ENCODE data around the gene IFT43. TPM values are rescaled to one million over a fixed set of nuclear protein-coding genes. Genes with fewer than 3 reads are reported as not detected.

IFT43 gene
- total RNA-seq, 1 experiment from 2014 or later: 17.5 TPM

DNA sequence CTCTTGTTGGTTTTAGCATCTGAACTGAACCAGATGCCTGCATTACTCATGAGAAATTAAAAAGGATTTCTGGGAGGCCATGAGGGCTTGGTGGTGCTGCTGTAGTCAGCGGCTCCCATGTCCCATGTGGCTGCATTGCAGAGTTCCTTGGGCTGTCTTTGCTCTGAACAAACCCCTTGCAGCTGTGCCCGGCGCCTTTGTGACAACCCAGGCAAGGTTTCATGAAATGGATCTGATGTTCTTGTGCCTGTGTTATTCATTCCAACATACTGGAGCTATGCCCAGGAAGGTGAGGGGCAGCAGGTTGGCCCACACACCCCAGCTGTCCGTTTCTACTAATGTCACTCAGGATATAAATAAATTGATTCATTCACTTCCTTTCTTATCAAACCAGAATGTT lies 44.5 kb upstream of the IFT43 start:
- Mint-ChIP-seq H3K4me1 (peaks cover 8% of the 10 kb centered on the region), H3K27me3 (ENCODE audit: low read depth) (no peaks in the 10 kb centered on the region), H3K27ac (no peak overlapping the region; the same call in 1 of the 2 replicates), H3K4me3 (no peak overlapping the region), H3K36me3 (no peaks in the 10 kb centered on the region), H3K9me3 (no peaks in the 10 kb centered on the region)
- ChIA-PET POLR2A (no interaction called here), CTCF (interaction anchor here (1.0 to 2.7 kb wide), 2 partner anchors 34 to 232 kb away, joined by 3 to 11 read pairs; no protein-coding TSS in a partner anchor)
- DNase-seq (ENCODE audit: low spot score) (no peak), ATAC-seq (no peak)
- TF ChIP-seq, protein P1, sequence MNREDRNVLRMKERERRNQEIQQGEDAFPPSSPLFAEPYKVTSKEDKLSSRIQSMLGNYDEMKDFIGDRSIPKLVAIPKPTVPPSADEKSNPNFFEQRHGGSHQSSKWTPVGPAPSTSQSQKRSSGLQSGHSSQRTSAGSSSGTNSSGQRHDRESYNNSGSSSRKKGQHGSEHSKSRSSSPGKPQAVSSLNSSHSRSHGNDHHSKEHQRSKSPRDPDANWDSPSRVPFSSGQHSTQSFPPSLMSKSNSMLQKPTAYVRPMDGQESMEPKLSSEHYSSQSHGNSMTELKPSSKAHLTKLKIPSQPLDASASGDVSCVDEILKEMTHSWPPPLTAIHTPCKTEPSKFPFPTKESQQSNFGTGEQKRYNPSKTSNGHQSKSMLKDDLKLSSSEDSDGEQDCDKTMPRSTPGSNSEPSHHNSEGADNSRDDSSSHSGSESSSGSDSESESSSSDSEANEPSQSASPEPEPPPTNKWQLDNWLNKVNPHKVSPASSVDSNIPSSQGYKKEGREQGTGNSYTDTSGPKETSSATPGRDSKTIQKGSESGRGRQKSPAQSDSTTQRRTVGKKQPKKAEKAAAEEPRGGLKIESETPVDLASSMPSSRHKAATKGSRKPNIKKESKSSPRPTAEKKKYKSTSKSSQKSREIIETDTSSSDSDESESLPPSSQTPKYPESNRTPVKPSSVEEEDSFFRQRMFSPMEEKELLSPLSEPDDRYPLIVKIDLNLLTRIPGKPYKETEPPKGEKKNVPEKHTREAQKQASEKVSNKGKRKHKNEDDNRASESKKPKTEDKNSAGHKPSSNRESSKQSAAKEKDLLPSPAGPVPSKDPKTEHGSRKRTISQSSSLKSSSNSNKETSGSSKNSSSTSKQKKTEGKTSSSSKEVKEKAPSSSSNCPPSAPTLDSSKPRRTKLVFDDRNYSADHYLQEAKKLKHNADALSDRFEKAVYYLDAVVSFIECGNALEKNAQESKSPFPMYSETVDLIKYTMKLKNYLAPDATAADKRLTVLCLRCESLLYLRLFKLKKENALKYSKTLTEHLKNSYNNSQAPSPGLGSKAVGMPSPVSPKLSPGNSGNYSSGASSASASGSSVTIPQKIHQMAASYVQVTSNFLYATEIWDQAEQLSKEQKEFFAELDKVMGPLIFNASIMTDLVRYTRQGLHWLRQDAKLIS (CRISPR knock-in tag; IDR thresholded peaks at IDR 0.05; ENCODE audit: borderline replicate concordance): no peak
- TF ChIP-seq ARID4B (CRISPR knock-in tag; IDR thresholded peaks at IDR 0.05; ENCODE audit: borderline replicate concordance) (no peak), EMX1 (CRISPR knock-in tag; IDR thresholded peaks at IDR 0.05) (no peak), FOXP4 (CRISPR knock-in tag; IDR thresholded peaks at IDR 0.05) (no peak), FOXK1 (CRISPR knock-in tag; IDR thresholded peaks at IDR 0.05) (no peak)

DNA sequence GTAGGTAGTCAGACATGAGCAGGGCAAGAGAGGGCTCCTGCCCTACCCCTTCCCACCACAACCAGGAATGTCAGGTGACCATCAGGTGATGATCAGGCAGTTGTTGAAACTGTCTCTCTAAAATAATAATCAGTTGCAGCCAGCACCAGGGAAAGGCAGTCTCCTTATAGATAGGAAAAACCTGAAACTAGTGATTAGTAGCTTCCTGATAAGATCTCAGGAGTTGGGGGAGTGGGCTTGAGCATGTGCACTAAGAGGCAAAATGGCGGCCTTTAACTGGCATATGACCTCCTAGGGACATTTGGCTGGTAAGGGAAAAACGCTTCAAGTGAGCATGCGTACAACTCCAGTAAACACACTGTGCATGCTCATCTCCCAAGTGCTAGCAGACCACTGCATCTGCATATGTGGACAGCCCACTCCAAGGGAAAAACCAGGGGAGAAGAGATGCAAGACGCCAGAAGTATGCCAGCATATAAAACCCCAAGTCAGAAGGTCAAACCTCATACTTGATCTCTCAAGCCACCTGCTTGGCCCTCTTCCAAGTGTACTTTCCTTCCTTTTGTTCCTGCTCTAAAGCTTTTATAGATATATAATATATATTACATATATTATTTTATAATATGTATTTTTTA lies 40.8 kb upstream of the IFT43 start:
- POLR2A ChIA-PET: interaction anchor here (1.1 kb wide), 1 partner anchor 41 kb away, joined by 3 read pairs; the partner anchor contains the start of gene IFT43
- CTCF ChIA-PET: no interaction called here
- TF ChIP-seq, protein P2, sequence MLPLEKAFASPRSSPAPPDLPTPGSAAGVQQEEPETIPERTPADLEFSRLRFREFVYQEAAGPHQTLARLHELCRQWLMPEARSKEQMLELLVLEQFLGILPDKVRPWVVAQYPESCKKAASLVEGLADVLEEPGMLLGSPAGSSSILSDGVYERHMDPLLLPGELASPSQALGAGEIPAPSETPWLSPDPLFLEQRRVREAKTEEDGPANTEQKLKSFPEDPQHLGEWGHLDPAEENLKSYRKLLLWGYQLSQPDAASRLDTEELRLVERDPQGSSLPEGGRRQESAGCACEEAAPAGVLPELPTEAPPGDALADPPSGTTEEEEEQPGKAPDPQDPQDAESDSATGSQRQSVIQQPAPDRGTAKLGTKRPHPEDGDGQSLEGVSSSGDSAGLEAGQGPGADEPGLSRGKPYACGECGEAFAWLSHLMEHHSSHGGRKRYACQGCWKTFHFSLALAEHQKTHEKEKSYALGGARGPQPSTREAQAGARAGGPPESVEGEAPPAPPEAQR (CRISPR knock-in tag; IDR thresholded peaks at IDR 0.05): no peak
- no peak for TF ChIP-seq ETV6 (CRISPR knock-in tag; IDR thresholded peaks at IDR 0.05)
- TF ChIP-seq ZNF671 (CRISPR knock-in tag; IDR thresholded peaks at IDR 0.05): no peak
- no peak for TF ChIP-seq ZNF281 (CRISPR knock-in tag; IDR thresholded peaks at IDR 0.05)
- TF ChIP-seq, protein P3, sequence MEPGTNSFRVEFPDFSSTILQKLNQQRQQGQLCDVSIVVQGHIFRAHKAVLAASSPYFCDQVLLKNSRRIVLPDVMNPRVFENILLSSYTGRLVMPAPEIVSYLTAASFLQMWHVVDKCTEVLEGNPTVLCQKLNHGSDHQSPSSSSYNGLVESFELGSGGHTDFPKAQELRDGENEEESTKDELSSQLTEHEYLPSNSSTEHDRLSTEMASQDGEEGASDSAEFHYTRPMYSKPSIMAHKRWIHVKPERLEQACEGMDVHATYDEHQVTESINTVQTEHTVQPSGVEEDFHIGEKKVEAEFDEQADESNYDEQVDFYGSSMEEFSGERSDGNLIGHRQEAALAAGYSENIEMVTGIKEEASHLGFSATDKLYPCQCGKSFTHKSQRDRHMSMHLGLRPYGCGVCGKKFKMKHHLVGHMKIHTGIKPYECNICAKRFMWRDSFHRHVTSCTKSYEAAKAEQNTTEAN (CRISPR knock-in tag; IDR thresholded peaks at IDR 0.05): no peak
- no peak for TF ChIP-seq JAZF1 (CRISPR knock-in tag; IDR thresholded peaks at IDR 0.05)
- TF ChIP-seq ATF3 (CRISPR knock-in tag; conservative IDR thresholded peaks at IDR 0.05): no peak
- no peak for TF ChIP-seq FOXP4 (CRISPR knock-in tag; IDR thresholded peaks at IDR 0.05)
- TF ChIP-seq NR1H2 (CRISPR knock-in tag; IDR thresholded peaks at IDR 0.05): no peak
- TF ChIP-seq OVOL2 (CRISPR knock-in tag; IDR thresholded peaks at IDR 0.05; ENCODE audit: borderline replicate concordance): no peak

More for the DNA sequence above, 40.8 kb upstream of the IFT43 start:
- no peak for ATAC-seq
- H3K36me3 Mint-ChIP-seq: no peaks in the 10 kb centered on the region
- no peaks in the 10 kb centered on the region for H3K9me3 Mint-ChIP-seq
- H3K4me3 Mint-ChIP-seq: no peak overlapping the region
- no peak for DNase-seq (ENCODE audit: low spot score)
- H3K4me1 Mint-ChIP-seq: peaks cover 4% of the 10 kb centered on the region
- no peak overlapping the region for H3K27ac Mint-ChIP-seq
- H3K27me3 Mint-ChIP-seq (ENCODE audit: low read depth): no peaks in the 10 kb centered on the region
